ENCODE results near the gene PEX6.
"Not testable (repeated sequence)": the region's sequence is repeated elsewhere in the genome, so short reads cannot be mapped to it uniquely, and the experiment has no call there.

PEX6 gene

DNA sequence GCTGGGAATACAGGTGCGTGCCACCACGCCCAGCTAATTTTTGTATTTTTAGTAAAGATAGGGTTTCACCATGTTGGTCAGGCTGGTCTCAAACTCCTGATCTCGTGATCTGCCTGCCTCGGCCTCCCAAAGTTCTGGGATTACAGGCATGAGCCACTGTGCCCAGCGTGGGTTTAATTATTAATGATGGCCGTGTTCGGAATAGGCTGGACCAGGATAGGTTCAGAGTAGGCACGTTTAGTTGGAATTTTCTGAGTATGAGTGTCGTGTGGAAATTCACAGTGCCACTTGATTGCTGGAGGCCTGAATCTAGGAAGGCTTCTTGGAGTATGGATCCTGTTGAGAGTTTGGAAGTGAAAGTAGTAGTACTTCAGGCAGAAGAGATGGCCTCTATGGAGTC is 19.2 kb upstream of the PEX6 start:
- not testable (repeated sequence) for DNase-seq (ENCODE audit: low spot score)

DNA sequence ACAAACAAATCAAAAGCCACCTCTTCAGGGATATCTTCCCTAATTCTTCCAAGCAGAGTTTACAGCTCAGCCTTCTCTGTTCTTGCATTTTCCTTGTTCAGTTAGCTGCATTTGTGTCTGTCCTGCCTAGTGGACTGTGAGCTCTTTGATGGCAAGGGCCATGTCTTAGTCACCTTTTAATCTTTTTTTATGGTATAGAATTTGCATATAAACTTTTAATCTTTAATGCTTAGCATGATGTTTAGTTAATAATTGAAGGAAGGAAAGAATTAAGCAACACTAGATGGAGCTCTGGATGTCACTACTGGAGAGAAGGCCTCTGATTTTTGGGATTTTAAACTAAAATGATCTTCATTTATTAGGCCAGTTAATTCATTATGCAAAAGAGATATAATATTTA is 17.5 kb upstream of the PEX6 start:
- DNase-seq (ENCODE audit: low spot score), result no peak

DNA sequence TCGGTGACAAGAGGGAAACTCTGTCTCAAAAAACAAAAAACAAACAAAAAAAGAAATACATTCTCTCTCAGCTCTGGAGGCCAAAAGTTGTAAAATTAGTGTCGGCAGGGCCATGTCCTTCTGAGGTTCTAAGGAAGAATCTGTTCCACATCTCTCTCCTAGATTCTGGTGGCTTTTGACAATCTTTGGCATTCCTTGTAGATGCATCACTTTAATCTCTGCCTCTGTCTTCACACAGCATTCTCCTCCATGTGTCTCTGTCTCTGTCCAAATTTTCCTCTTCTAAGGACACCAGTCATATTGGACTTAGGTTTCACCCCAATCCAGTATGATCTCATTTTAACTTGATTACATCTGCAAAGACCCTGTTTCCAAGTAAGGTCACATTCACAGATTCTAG is 14.5 kb upstream of the PEX6 start:
- DNase-seq (ENCODE audit: low spot score), result no peak

DNA sequence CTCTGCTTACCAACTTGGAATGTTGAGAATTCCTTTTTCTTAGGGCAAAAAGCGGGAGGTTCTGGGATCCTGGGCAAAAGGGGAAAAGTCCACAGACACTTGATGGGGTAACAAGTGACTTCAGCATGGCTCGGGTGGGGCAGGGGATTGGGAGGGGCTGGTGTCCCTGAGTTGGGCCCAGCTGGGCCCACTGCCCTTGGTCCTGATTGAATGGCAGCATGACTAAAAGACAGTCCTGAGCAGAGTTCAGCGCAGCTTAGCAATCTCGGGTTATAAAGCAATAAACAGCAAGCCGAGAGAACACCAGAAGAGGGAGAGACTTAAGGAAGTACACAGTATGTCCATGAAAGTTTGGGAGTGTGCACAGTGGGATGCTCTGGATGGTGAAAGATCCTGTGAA is 10.9 kb upstream of the PEX6 start:
- no peak for DNase-seq (ENCODE audit: low spot score)

DNA sequence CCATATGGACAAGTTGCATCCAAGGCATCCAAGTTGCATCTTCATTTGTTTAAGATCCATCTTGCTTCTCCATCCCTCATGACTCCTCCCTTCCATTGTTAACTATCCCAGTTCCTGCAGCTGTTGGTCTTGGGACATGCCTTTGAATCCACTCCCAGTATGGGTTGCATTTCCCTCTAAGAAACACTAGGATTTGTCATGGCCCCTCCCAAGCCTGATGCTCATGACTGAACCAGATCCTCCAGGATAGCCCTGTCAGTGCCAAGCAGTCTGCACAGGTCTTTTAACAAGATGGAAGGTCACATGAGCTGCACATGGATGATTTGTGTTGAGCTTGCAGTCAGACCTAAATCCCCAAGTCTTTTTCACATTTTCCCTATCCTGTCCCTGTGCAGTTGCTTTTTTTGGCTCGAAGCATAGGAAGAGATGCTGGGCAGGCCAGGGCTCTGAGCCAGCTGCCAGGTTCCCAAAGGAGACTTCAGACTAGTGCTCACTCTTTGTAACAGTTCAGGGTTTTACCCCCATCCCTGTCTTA is 9.6 kb upstream of the PEX6 start:
- peak; percentile 30 for DNase-seq (ENCODE audit: low spot score)

DNA sequence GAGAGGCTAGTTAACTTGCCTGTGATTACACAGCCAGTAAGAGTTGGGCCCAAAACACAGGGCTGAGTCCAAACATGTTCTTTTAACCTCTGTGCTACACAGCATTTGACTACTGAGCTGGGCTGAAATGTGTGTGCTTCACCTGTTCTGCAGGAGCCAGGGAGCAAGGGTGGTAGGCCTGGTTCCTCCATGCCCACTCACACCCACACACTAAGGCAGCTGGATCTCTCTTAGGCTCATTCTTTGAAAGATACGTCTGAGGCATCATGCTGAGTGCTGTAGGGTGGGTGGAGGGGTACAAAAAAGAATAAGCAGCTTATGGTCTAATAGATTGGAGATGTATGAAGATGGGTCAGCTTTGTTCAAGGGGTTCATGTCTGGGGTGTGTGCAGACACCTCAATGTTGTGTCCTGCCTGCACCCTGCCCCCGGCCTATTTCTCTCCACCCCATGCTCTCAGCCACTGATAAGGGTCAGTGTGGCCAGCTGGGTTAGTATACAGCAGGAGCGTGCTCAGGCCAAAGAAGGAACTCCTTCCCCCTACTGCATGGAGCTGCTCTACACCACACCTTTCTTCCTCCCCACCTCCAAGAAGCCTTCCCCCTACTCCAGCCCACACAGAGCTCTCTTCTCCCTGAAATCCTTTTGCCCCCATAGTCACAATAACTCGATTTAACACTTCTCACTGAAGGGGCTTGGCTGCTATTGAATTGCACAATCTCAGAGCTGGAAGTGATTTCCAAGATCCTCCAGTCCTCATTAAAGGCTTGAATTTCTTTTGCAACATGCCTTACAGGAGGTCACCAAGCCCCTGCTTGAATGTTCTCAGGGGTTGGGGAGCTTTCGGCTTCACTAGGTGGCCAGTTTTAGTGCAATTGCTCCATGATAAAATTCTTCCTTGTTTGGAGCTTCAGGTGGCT is 8.8 kb upstream of the PEX6 start:
- no peak for DNase-seq (ENCODE audit: low spot score)

DNA sequence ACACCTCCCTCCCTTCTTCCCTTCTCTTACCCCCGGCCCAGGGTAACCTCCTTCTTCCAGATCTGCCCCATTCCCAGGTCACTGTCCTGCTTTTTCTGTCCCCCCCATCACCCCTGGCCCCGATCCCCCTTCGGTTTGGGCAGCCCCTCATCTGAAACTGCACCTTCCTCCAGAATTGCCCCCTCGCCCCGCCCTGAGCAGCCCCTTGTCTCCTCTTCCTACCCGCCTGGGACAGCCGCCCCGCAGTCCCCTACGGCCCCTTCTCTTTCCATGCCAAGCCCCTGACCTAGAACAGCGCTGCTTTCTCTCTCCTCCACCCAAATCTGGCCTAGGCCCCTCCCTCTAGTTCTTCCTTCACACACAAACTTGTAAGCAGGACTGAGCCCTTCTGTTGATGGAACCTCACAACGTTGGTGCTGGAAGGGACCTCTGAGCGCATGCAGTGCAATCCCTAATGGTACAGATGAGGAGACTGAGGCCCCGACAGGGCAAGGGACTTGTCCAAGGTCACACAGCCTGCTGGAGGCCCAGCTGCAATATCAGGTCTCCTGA is 6.0 kb upstream of the PEX6 start:
- peak; percentile 21 for DNase-seq (ENCODE audit: low spot score)

DNA sequence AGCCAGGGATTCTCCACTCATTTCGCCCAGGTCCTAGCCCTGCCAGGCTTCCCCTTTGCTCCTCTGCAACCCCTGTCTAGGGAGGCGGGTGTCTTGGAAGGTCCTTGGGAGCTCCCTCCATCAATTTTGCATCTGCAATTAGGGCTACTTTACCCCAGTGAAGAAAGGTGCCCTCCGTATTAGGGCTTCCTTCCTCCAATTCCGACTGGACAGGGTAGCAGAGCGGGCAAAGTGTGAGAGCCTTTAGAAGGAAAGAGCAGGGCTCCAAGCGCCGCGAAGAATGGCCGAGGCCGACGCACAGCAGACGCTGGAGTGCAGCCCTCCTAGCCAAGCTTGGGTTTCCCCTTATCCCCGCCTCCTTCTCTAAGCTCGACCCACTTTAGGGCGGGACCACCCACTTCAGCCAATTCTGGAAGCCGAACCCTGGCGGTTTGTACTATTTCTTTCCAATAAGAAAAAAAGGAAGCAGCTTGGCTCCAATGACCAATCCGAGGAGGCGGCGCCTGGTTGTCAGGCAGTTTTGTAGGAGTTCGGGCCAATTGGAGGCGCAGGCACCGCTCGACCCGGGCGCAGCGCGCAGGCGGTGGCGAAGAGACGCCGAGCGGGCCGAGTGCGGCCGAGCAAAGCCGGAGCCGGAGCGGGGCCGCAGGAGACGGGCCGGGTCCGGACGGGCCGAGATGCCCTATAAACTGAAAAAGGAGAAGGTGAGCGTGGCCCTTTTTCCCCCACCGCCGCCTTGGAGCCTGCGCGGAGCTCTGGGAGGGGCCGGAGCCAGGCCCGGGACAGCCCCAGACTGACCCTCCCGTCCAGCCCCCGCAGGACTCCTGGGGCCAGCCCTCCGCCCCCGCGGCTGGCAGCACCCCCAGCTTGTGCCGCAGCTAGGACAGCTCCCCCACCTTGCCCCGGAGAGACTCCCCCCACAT is 5.3 kb upstream of the PEX6 start, which contains the start of gene PPP2R5D:
TSS of gene PPP2R5D (plus strand) at position 570 of the 923 bp plus-strand sequence. CDS start at position 678, 108 bp downstream.
- peak; percentile 98 for DNase-seq (ENCODE audit: low spot score)

DNA sequence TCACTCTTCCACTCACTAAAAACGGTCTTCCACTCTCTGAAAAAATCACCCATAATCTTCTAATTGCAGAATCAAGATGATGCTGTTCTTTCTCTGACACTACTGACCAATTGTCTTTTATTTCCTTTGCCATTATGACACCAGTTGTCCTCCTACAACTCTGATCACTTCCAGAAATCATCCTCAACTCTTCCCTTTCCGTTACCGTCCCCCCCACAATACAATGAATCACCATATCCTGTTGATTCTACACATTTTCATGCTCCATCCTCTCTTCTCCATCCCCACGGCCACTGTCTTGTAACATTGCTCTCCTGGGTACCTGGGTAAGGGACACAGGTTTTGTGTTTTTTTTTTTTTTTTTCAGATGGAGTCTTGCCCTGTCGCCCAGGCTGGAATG is 2.9 kb upstream of the PEX6 start:
- DNase-seq (ENCODE audit: low spot score), result no peak

DNA sequence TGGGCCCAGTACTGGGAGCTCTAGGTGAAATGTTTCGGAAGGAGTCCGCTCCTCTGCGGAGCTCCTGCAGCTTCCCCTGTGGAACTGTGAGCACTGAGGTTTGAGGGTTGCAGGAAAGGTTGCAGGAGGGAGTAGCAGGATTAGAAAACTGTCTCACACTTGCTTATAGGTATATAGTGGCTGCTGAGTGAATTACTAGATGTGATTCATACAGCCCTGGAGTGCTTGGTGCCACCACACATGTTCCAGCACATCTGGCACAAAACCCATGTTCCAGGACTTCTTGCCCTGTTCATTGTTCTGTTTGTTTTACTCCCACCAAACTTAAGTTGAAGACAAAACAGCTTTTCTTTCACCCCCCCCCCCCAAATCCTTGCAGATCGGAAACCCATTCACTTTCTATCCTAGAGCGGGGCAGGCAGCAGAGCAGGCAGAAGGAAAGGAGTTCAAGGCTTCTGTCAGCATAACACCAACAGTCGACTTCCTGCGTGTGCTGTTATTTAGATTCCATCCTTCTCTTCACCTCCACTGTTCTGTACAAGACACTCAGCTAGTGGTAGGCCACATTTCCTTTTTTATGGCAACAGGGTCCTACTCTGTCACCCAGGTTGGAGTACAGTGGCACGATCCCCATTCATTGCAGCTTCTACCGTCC is 669 bp upstream of the PEX6 start:
- DNase-seq (ENCODE audit: low spot score), result peak; percentile 57

DNA sequence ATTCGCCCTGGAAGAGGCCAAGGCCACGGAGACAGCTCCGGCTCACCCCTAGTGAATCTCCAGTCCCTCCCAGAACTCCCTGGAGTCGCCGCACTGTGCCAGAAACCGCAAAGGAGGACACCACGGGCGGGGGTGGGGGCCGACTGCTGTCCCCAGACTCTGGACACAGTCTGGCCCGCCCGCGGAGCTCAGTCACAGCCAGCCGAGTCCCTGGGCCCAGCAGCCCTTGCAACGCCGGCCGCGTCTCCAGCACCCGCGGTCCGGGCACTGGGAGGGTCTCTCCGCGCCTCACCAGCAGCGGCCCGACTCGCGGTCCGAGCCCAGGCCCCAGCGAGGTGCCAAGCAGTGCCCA is 518 bp downstream of the PEX6 start:
- peak; percentile 58 for DNase-seq (ENCODE audit: low spot score)

DNA sequence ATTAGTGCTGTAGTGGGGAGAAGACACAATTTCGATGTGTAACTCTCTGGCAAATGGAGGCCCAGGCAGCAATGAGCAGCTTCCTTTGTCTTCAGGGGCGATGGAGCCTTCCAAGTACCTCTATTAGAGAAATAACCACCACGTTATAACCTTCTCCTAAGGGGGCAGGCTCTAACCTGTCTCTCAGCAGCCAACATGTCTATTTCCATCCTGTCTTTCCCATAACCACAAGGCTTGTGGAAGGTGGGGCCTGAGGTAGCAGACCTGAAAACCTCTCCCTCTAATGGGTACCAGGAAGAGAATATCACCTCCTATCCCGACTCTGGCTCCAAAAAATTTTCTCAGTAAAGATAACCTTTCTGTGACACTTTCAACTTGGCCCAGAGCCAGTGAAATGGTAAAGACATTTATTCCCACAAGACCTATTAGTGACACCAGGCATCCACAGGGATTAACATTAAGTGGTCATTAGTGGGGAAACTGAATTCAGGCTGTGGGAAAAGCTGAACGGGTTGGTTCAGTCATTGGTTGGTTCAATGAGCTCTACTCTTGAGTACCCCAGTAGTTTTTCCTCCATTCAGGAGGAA is 4.0 kb downstream of the PEX6 start:
- no peak for DNase-seq (ENCODE audit: low spot score)

DNA sequence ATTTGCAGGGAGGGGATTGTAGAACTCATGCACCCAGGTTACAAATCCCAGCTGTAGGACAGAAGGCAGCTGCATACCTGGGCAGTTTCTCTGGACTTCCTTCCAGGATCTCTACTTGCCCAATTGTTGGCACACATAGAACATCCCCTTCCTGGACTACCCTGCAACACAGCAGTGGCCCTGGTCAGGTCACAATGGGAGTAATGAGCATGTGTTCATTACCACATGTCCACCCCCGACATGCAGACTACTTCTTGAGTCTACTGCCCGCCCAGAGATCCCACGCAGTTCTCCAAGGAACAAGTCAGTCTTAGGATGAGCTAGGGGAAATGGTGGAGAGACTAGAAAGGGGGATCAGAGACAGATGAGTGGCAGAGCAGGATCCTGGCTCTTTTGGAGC is 5.1 kb downstream of the PEX6 start:
- DNase-seq (ENCODE audit: low spot score), result no peak

DNA sequence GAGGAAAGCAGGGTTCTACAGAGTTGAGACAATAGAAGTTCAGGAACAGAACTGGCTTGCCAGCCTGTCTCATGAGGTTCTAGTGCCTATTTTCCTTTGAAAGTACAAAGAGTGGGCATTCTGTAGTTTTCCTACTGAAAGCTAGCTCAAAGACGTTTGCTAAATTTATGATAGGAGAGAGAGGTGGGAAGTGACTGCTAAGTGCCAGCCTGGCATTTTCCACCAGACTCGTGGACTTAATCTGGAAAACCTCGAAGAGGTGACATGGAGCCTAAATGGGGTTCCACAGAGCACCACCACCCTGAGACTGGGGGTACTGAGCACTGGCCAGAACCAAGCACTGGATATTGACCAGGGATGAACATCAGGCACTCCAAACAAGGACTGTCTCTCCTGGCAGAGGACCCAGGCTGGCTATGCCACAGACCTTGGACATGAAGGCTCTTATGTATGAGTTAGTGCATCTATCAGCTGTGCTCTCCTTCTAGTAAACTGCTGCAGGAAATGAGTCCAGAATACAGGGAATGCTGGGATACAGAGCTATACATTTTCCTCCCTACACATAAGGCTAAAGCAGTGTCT is 7.1 kb downstream of the PEX6 start:
- DNase-seq (ENCODE audit: low spot score), result no peak

DNA sequence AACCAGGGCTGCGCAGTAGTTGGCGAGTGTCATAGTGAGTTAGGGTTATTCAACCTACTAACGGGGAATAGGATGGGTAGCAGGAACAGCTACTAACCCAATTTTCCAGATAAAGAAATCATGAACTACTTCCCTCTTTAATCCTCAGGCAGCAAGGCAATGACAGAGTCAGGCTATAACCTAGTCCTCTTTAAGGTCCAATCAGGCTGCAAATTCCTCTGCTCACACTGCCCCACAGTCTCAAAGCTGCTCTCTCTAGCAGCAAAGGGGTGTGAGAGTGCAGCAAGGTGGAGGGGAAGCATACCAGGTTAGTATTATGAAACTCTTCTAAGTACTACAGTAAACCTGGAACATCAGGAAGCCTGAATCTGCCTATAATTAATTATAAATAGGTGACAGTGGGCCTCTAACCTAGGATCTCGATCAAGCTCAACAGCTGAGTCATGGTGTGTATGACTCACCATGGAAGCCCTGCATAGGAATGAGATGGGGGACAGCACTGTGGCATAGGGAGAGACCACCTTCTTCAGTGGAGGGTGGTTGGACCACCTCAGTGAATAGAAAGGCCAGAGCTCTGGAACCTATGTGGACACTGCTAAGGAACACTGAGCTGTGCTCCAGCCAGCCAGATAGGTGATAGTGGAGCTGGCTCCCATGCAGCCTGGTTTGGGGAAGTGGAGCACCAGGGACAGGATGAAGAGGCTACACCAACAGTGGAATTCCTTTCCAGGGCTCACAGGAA is 7.9 kb downstream of the PEX6 start:
- DNase-seq (ENCODE audit: low spot score), result peak; percentile 37

DNA sequence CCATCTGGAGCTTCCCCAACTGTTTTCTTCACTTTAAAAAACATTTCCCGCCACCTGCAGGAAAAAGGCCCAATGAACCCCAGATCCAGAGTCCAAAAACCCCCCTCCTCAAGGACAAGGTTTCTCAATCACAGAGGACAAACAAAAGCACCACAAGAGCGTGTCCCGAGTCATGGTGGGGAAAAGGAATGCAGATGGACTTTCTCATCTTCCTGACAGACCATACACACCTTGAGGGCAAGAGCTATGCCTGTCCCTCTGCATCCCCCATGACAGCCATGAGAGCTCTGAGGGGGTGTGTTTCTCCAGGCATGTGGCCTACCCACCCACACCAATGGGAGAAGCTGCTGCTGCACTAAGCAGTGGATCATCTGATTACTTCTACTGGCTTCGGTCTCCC is 9.0 kb downstream of the PEX6 start:
- no peak for DNase-seq (ENCODE audit: low spot score)

DNA sequence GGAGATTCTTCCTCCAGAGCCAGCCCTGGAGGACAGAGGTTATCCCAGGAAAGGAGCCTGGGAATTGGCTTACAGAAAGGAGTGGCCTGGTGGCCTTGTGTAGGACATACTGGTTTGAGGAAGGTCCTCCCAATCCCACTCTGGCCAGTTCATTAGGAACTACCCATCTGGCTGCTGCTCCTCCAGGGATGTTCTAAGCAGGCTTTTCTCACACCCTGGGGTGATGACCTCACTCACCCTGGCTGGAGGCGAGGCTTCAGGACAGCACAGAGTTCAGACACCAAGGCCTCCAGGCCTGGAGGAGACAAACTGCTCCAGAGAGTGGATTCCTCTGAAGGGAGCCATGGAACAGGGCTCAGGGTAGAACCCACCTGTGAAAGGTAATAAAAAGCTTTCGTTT is 9.6 kb downstream of the PEX6 start:
- DNase-seq (ENCODE audit: low spot score), result no peak

DNA sequence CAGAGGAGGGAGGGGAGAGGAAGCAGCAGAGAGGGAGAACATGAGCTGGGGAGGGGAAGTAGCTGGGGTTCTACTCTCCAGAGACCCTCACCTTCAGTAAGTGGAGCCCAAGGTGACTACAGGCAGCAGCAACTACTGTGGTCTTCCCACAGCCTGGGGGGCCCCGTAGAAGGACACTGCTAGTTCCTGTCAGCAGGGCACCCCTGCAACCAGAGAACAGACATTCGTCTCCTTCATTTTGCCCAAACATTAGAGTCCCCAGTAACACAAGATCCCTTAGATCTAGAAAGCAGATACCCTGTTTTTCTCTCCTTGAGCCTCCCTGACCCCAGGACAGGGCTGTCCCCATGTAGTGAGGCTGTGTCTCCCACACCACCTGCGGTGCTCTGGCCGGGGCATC is 10.2 kb downstream of the PEX6 start:
- no peak for DNase-seq (ENCODE audit: low spot score)

DNA sequence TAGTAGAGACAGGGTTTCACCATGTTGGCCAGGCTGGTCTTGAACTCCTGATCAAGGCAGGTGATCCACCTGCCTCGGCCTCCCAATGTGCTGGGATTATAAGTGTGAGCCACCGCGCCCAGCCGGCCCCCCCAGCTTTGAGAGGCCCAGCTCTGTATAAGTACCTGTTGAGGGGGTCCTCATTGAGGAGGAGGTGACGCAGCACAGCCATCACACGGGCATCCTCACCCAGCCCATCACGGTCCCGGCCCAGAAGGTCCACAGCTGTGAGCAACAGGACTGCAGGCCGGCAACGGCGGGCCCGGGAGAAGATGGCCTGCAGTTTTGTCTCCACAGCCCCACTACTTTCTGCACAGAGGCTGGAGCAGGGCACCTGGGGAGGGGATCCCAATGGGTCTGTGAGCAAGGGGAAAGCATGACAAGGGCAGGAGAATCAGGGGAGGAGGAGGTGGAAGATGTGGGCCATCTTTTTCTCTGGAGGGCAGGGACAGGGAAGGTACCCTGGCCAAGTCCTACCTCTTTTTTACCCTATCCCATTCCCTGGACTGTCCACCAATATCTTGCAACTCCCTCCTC is 10.8 kb downstream of the PEX6 start:
- DNase-seq (ENCODE audit: low spot score), result no peak

DNA sequence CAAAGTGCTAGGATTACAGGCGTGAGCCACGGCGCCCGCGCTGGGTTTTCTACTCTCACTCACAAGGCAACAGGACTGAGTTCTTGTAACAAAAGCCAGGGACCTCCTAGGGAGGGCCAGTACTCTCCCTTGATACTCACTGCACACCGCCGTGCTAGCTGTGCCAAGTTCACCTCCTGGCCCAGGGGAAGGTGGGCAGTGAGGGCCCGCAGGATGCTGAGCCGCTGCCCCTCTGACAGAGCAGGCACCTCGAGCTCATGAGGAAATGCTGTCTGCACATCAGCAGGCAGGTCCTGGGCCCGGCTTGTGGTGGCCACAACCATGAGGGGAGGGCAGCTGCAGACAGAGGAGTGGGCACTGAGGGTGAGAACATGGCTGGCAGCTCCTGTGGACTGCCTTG is 11.8 kb downstream of the PEX6 start:
- DNase-seq (ENCODE audit: low spot score), result no peak

Measured in AG08396 (cell line).